Left renal cortex interstitium (tissue), 4 donors: ENCODE measurements around the gene TRAPPC1. TPM values are rescaled to one million over a fixed set of nuclear protein-coding genes. Genes with fewer than 3 reads are reported as not detected.

Experiments used
- DNase-seq, 4 donors: peaks; one replicate each; pipeline ENCODE4 v3.0.0-alpha.2; 2013; ENCODE audit warnings: low read depth in 4 of 4, low spot score in 2 of 4, missing footprints in 1 of 4
- polyA plus RNA-seq, 4 donors: library from polyadenylated mRNA; unstranded; fragments of 120-200 nt; gene quantifications; one replicate each; pipeline ENCODE4 v1.2.1, GENCODE V29; 2013; ENCODE audit not compliant: insufficient read length in 4 of 4

Gene TRAPPC1
- polyA plus RNA-seq, 4 donors = 126 to 157 (median 136) TPM

- DNase-seq = no peak
Observed at GRCh38 chr17:7943291-7943690, 11.5 kb upstream of the TRAPPC1 start.

- DNase-seq = no peak
Observed at GRCh38 chr17:7940743-7941142, 9.0 kb upstream of the TRAPPC1 start.

GRCh38 chr17:7940034-7940433 lies 8.3 kb upstream of the TRAPPC1 start:
- DNase-seq = no peak

- no peak for DNase-seq
Observed at GRCh38 chr17:7935859-7936258, 4.1 kb upstream of the TRAPPC1 start.

- DNase-seq = no peak
Observed at GRCh38 chr17:7932949-7933348, 1.2 kb upstream of the TRAPPC1 start.

- DNase-seq = peak in 1 of 4 donors; percentile 33
Observed at GRCh38 chr17:7932483-7932891, 741 bp upstream of the TRAPPC1 start.

GRCh38 chr17:7930841-7931631 lies 710 bp downstream of the TRAPPC1 start:
- no peak for DNase-seq

GRCh38 chr17:7929158-7930023 lies 2.4 kb downstream of the TRAPPC1 start, which contains the start of gene KCNAB3:
Gene KCNAB3, minus strand, starts transcription at chr17:7929856. Its CDS starts 421 bp downstream, at chr17:7929435.
- peak in 3 of 4 donors; percentile 43 to 65 (median 52) for DNase-seq

- DNase-seq = no peak
Observed at GRCh38 chr17:7927596-7927995, 4.2 kb downstream of the TRAPPC1 start.

- peak; percentile 48 to 90 (median 78) for DNase-seq
Observed at GRCh38 chr17:7922845-7923628, 8.7 kb downstream of the TRAPPC1 start.

- DNase-seq = peak in 1 of 4 donors; percentile 34
Observed at GRCh38 chr17:7922269-7922844, 9.4 kb downstream of the TRAPPC1 start.

- no peak for DNase-seq
Observed at GRCh38 chr17:7916808-7917207, 14.9 kb downstream of the TRAPPC1 start.

- no peak for DNase-seq
Observed at GRCh38 chr17:7916385-7916682, 15.4 kb downstream of the TRAPPC1 start.

- DNase-seq = peak; percentile 90 to 97 (median 92)
Observed at GRCh38 chr17:7915611-7916384, 15.9 kb downstream of the TRAPPC1 start, which contains the start of gene RNF227. Gene RNF227, minus strand, starts transcription at chr17:7916289. Its CDS starts 94 bp downstream, at chr17:7916195.

- DNase-seq = peak in 1 of 4 donors; percentile 29
Observed at GRCh38 chr17:7915179-7915610, 16.6 kb downstream of the TRAPPC1 start.

GRCh38 chr17:7912927-7913524 lies 18.7 kb downstream of the TRAPPC1 start:
- DNase-seq = peak in 1 of 4 donors; percentile 56

- DNase-seq = no peak
Observed at GRCh38 chr17:7911116-7911515, 20.6 kb downstream of the TRAPPC1 start.

GRCh38 chr17:7910711-7911110 lies 21.0 kb downstream of the TRAPPC1 start:
- DNase-seq = no peak

GRCh38 chr17:7910281-7910680 lies 21.5 kb downstream of the TRAPPC1 start:
- DNase-seq = no peak
